HG02571 (cell line): Measurements from ENCODE around the gene GOLGA6L7.
"Not testable (repeated sequence)": the region's sequence is repeated elsewhere in the genome, so short reads cannot be mapped to it uniquely, and the experiment has no call there.

ENCODE experiments used
- ATAC-seq: cut with Tn5 transposase; IDR thresholded peaks from one replicate; pipeline ENCODE4 v1.9.1; 2021; ENCODE audit warnings: mild to moderate bottlenecking, moderate library complexity; ENCODE audit not compliant: unreplicated experiment

GOLGA6L7 gene

GRCh38 chr15:28848521-28848920 lies at the start of gene GOLGA6L7:
GOLGA6L7 (minus strand) TSS chr15:28848644; CDS start chr15:28848549, 95 bp downstream.
- ATAC-seq: not testable (repeated sequence)

GRCh38 chr15:28897861-28898585 lies 49.6 kb upstream of the GOLGA6L7 start:
- ATAC-seq: no peak

- no peak for ATAC-seq
These were observed 48.5 kb upstream of the GOLGA6L7 start for GRCh38 chr15:28896951-28897350.

- ATAC-seq: no peak
These were observed 47.1 kb upstream of the GOLGA6L7 start for GRCh38 chr15:28895566-28895965.

- no peak for ATAC-seq
These were observed 46.7 kb upstream of the GOLGA6L7 start for GRCh38 chr15:28895146-28895545.

DNA sequence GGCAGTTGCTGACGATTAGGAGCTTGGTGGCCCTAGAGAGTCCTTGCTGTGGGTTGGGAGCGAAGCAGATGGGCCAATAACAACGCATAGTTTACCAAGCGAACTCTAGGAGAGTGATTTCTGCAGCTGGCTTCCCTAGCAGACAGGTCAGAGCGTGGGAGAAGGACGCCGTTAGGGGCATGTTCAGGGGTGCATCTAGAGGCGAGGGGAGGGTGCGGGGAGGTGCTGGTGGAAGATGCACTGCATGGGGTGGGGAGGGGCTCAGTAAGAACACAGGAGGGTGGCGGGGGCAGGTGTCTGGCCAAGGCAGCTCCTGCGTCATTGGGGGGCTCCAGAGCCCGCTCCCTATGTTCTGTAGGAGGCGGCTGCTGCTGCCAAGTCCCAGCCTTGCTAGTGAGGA lies 46.2 kb upstream of the GOLGA6L7 start:
- ATAC-seq: no peak

- no peak for ATAC-seq
These were observed 44.6 kb upstream of the GOLGA6L7 start for GRCh38 chr15:28892789-28893610.

DNA sequence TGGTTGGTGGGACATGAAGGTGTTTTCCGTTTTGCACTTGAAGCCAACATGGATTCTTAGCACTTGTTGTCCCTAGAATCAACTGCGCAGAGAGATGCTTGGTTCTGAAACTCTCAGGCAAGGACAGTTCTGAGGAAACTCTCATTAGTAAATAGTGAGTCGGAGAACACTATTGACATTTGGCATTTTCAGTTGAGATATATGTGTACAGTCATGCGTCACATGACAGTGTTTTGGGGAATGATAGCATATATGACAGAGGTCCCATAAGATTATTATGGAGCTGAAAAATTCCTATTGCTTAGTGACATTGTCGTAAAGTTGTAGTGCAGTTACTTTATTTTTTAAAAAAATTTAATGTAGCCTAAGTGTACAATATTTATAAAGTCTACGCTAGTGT lies 43.1 kb upstream of the GOLGA6L7 start:
- ATAC-seq: no peak

GRCh38 chr15:28890711-28891495 lies 42.5 kb upstream of the GOLGA6L7 start:
- ATAC-seq: no peak

DNA sequence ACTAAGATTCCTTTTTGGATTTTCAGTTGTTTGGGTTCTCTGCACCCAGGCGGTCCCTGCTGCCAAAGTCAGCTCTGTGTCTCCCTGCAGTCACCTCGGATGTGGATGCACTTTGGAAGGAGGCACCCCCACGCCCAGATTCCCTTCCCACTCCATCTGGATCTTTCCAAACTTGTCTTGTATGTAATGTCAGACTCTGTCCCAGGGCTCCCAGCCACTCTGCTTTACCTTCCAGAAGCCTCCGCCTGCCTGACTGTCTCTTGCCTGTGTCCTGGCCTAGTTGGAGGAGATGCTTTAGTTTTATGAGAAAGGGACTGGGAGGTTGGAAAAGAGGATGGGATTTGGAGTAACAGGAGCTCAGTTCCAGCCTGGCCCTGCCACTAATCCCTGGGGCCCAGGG lies 41.8 kb upstream of the GOLGA6L7 start:
- not testable (repeated sequence) for ATAC-seq

DNA sequence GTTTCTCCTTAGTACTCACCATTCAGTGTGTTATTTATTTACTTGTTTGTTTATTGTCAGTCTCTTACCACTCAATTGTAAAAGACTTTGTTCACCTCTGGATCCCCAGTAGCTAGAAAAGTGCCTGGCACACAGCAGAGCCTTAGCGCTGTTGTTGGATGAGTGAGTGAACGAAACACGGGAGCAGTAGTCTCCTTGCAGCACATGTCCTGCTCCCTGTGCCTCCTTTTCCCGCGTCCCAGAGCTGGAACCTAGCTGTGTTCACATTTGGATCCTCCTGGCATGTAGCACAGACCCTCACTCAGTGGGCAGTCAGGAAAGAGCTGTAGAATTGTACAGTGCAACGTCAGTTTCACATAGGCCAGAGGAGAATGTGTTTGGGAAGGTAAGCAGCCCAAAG lies 41.4 kb upstream of the GOLGA6L7 start:
- ATAC-seq: not testable (repeated sequence)

GRCh38 chr15:28889346-28889745 lies 40.9 kb upstream of the GOLGA6L7 start:
- no peak for ATAC-seq

- no peak for ATAC-seq
These were observed 40.5 kb upstream of the GOLGA6L7 start for GRCh38 chr15:28888900-28889299.

- ATAC-seq: no peak
These were observed 40.0 kb upstream of the GOLGA6L7 start for GRCh38 chr15:28888302-28888894.

- ATAC-seq: no peak
These were observed 39.1 kb upstream of the GOLGA6L7 start for GRCh38 chr15:28887339-28888174.

DNA sequence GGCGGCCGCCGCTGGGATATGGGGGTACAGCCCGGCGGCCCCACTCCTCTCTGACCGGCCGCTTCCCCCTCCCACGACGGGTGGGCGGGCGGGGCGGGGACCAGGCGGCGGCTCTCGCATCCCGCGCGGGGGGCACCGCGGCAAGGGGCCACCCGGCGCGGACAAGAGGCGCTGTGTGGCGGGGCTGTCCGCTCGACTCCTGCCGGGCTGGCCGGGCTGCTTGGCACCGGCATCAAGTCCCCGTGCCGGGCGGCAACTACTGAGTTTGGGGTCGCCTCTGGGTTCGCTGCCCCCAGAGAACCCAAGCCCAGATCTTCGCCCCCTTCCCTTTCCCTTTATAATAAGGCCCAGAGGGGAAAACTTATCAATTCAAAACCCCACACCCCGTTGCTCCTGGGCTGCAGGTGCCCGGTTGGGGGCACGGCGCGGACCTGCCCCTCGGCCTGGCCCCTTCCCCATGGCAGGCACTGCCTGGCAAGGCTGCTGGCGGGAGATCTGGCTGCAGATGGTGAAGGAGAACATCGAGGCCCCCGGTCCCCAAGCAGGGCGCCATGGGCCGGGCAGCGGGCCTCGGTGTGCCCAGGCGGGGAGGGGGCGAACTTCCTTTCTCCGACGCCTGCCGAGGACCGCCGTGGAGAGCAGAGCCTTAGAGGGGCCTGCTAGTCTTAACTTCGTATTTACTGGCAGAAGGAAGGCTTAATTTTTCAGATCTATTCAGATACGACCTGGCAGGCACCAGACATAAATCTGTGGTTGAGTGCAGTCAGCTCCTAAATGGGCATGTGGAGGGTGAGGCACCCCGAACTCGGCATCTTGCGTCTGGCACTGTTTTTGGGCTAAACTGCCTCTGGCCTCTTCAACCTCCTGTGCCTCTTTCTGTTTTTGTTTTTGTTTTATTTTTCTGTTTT lies 38.2 kb upstream of the GOLGA6L7 start:
- no peak for ATAC-seq

GRCh38 chr15:28885630-28886430 lies 37.4 kb upstream of the GOLGA6L7 start, which contains the start of gene APBA2:
APBA2 (plus strand) TSS chr15:28885974; CDS start chr15:29053885, 167,911 bp downstream.
- ATAC-seq: no peak

- no peak for ATAC-seq
These were observed 36.7 kb upstream of the GOLGA6L7 start for GRCh38 chr15:28885128-28885629.
